UCSD-AML1 (cell line): ENCODE results near the gene GSTCD.
"Not testable (repeated sequence)": the region's sequence is repeated elsewhere in the genome, so short reads cannot be mapped to it uniquely, and the experiment has no call there.

ENCODE experiments used
- DNase-seq: peaks from one replicate; lab custom pipeline; 2025; ENCODE audit not compliant: unreplicated experiment; lab: John Stamatoyannopoulos, UW

The GSTCD gene

GRCh38 chr4:105708181-105709080 is at the start of gene GSTCD, which contains the start of gene INTS12:
Gene GSTCD (plus strand): TSS chr4:105708784. CDS start chr4:105717614, 8,830 bp downstream.
Gene INTS12 (minus strand): TSS chr4:105708689. CDS start chr4:105700005, 8,684 bp downstream.
- DNase-seq = peak; percentile 90

GRCh38 chr4:105659190-105659589 is 49.4 kb upstream of the GSTCD start:
- DNase-seq = no peak

GRCh38 chr4:105661028-105661427 is 47.6 kb upstream of the GSTCD start:
- DNase-seq = no peak

GRCh38 chr4:105662935-105663675 is 45.5 kb upstream of the GSTCD start:
- no peak for DNase-seq

- DNase-seq = no peak
Measured at GRCh38 chr4:105666693-105667092, 41.9 kb upstream of the GSTCD start.

GRCh38 chr4:105670684-105671083 is 37.9 kb upstream of the GSTCD start:
- no peak for DNase-seq

GRCh38 chr4:105671301-105671700 is 37.3 kb upstream of the GSTCD start:
- DNase-seq = no peak

GRCh38 chr4:105674011-105674410 is 34.6 kb upstream of the GSTCD start:
- no peak for DNase-seq

GRCh38 chr4:105677709-105678108 is 30.9 kb upstream of the GSTCD start:
- DNase-seq = no peak

- no peak for DNase-seq
Measured at GRCh38 chr4:105679186-105679585, 29.4 kb upstream of the GSTCD start.

GRCh38 chr4:105683038-105683437 is 25.5 kb upstream of the GSTCD start:
- no peak for DNase-seq

- no peak for DNase-seq
Measured at GRCh38 chr4:105686571-105686970, 22.0 kb upstream of the GSTCD start.

- DNase-seq = not testable (repeated sequence)
Measured at GRCh38 chr4:105694812-105695211, 13.8 kb upstream of the GSTCD start.

GRCh38 chr4:105695832-105696231 is 12.8 kb upstream of the GSTCD start:
- not testable (repeated sequence) for DNase-seq

- no peak for DNase-seq
Measured at GRCh38 chr4:105698607-105699006, 10.0 kb upstream of the GSTCD start.

GRCh38 chr4:105707782-105708180 is 803 bp upstream of the GSTCD start:
- no peak for DNase-seq

- DNase-seq = peak; percentile 59
Measured at GRCh38 chr4:105709081-105709450, 482 bp downstream of the GSTCD start.

- no peak for DNase-seq
Measured at GRCh38 chr4:105710012-105710600, 1.5 kb downstream of the GSTCD start.

GRCh38 chr4:105710678-105711077 is 2.1 kb downstream of the GSTCD start:
- DNase-seq = no peak

GRCh38 chr4:105712766-105713165 is 4.2 kb downstream of the GSTCD start:
- DNase-seq = no peak

GRCh38 chr4:105714071-105714521 is 5.5 kb downstream of the GSTCD start:
- DNase-seq = peak; percentile 11
